HepG2 (cell line): ENCODE measurements around the gene PTPRD.

Source experiments
- HIVEP1 ChIP-seq: sonication (generic); formaldehyde crosslinking; IDR thresholded peaks from 2 replicates; pipeline ENCODE4 v1.4.0; 2020; ENCODE audit warnings: mild to moderate bottlenecking, missing genetic modification reagents
- NCOA2 ChIP-seq: sonication (generic); formaldehyde crosslinking; IDR thresholded peaks from 2 replicates; pipeline ENCODE4 v1.8.0; 2022; ENCODE audit warnings: inconsistent platforms
- YY1 ChIP-seq: IDR thresholded peaks from 2 replicates; pipeline ENCODE4 v1.6.1; 2011; ENCODE audit warnings: low read length, low read depth, moderate library complexity, mild to moderate bottlenecking; ENCODE audit not compliant: insufficient read depth, insufficient replicate concordance

DNA sequence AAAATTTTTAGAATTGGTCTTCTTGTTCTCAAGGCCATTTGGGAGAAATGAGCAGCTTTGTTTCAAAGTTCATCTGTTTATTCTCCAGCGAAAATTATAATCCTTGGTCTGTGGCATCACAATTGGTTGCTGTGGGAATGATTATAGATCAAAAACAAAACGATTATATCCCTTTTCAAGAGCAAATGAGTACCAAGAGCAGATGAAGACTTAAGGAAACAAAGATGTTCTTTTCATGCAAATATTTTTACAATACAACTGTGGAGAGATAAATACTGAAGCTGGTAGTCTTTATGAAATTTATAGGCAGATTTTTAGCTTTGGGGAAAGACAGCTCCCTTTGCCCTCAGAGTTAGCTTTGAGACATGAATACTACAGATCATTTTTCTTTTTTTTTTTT is 2192.4 kb downstream of the PTPRD start:
- TF ChIP-seq YY1 (no peak), NCOA2 (CRISPR knock-in tag) (no peak), HIVEP1 (no peak)
